ENCODE results near the gene GFRA4. TPM values are rescaled to one million over a fixed set of nuclear protein-coding genes. Genes with fewer than 3 reads are reported as not detected.

GFRA4 gene
- total RNA-seq, 1 donor = not detected

DNA sequence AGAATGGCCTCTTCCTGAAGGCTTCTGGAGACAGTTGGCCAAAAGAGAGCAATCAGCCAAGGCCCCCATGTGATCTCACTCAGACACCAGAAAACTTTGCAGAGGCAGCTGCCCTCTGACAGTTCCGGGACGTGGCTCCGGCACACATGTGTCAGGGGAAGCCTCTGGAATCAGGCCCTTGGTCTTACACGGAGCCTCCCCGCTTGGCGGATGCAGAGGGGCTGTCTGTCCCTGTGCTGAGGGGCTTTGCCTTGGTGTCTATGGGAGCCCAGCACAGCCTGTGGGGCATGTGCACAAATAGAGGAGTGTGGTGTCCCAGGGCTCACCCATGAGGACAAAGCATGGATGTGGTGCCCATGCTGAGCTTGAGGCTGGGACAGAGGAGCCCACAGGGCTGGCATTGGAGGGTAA lies 35.4 kb upstream of the GFRA4 start:
- no peaks in the 10 kb centered on the region for H3K27me3 ChIP-seq (ENCODE audit: insufficient read depth, low read length)
- no peak overlapping the region for H3K4me3 ChIP-seq (ENCODE audit: low read length)
- H3K4me1 ChIP-seq (ENCODE audit: insufficient read depth, low read length) = no peaks in the 10 kb centered on the region
- H3K9me3 ChIP-seq (ENCODE audit: low read depth, low read length) = no peaks in the 10 kb centered on the region

DNA sequence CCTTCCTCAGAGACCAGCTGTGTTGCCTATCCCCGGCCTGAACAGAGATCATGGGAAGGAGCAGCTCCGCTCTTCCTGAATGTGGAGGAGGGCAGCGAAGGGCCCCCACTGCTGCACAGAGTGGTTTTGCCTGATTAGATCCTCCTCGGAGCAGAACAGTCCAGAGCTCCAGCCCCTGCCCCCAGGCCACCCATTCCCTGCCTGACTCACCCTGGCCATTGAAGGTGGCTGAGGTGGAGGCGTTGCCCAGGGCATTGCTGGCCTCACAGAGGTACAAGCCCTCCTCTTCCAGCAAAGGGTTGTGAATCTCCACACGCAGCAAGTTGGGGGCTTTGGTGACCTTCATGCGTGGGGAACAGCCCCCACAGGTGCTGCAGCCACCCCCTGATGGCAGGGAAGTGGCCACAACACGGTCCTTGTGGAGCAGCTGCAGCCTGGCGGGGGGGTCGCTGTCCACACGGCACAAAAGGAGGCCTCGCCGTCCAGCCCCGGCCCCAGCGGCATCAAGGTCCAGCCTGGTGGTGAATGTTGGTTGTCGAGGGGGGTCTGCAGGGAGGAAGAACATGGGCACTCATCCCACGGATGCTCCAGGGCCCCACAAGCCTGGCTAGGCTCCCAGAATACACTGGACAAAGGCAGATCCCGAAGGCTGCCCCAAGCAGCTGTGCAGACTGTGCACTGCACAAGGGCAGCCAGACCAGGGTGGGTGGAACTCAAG lies 34.5 kb upstream of the GFRA4 start:
- Histone ChIP-seq H3K9me3 (ENCODE audit: low read depth, low read length) (no peaks in the 10 kb centered on the region), H3K4me3 (ENCODE audit: low read length) (no peak overlapping the region), H3K27me3 (ENCODE audit: insufficient read depth, low read length) (no peaks in the 10 kb centered on the region), H3K4me1 (ENCODE audit: insufficient read depth, low read length) (no peaks in the 10 kb centered on the region)

DNA sequence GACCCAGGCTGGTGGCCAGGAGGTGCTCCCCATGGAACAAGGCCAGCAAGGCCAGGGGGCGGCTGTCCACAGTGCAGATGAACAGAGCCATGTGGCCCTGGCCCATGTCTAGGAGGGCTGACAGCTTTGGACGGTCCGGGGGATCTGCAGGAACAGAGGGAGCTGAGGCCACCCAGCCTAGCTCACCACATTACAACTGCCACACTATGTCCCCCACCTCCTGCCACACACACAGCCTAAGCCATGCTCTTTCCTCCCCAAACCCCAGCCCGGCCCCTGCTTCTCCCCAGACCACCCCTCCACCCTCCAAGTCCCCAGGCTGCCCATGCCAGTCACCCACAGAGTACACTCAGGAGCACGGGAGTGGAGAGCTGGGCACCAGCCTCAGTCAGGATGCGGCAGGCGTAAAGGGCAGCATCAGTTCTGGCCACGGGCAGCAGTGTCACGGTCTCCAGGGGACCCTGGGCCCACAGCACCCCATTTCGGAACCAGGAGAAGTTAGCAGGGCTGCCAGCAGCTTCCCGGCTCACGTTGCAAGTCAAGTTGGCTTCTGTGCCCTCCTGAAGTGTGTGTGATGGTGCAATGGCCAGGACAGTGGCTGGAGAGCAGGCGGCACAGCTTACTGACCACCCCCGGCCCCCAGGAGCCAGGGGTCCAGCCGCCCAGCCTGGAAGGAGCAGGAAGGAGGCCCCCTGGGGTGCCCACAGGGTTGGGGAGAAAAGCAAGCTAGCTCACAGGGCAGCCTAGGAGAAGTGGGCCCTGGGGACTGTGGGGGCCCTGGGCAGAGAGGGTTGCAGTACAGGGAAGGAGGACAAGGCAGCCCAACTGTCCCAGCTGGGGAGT lies 33.8 kb upstream of the GFRA4 start:
- Histone ChIP-seq H3K9me3 (ENCODE audit: low read depth, low read length) (no peaks in the 10 kb centered on the region), H3K27me3 (ENCODE audit: insufficient read depth, low read length) (no peaks in the 10 kb centered on the region), H3K4me1 (ENCODE audit: insufficient read depth, low read length) (no peaks in the 10 kb centered on the region), H3K4me3 (ENCODE audit: low read length) (no peak overlapping the region)

GRCh38 chr20:3696200-3696599 lies 33.0 kb upstream of the GFRA4 start:
- H3K4me1 ChIP-seq (ENCODE audit: insufficient read depth, low read length) = no peaks in the 10 kb centered on the region
- no peak overlapping the region for H3K4me3 ChIP-seq (ENCODE audit: low read length)
- H3K27me3 ChIP-seq (ENCODE audit: insufficient read depth, low read length) = no peaks in the 10 kb centered on the region
- no peaks in the 10 kb centered on the region for H3K9me3 ChIP-seq (ENCODE audit: low read depth, low read length)

- H3K4me1 ChIP-seq (ENCODE audit: insufficient read depth, low read length) = no peaks in the 10 kb centered on the region
- H3K27me3 ChIP-seq (ENCODE audit: insufficient read depth, low read length) = no peaks in the 10 kb centered on the region
- H3K4me3 ChIP-seq (ENCODE audit: low read length) = no peak overlapping the region
- H3K9me3 ChIP-seq (ENCODE audit: low read depth, low read length) = no peaks in the 10 kb centered on the region
Measured at GRCh38 chr20:3694864-3695263, 31.7 kb upstream of the GFRA4 start.

DNA sequence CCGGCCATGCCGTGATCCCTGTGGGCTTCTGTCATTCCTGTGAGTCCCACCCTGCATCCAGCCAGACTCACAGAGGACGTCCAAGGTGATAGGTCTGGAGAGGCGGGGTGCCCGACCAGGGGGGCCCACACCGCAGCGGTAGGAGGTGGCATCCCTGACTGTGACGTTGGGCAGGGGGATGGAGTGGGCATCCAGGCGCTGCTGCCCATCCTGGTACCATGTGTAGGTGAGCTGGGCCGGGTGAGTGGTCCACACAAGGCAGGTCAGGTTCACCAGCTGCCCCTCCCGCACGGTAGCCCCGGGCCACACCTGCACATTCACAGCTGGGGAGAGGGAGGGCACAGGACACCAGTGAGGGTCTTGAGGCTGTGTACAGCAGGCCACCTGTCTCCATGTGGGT lies 30.2 kb upstream of the GFRA4 start:
- no peaks in the 10 kb centered on the region for H3K9me3 ChIP-seq (ENCODE audit: low read depth, low read length)
- no peak overlapping the region for H3K4me3 ChIP-seq (ENCODE audit: low read length)
- no peaks in the 10 kb centered on the region for H3K27me3 ChIP-seq (ENCODE audit: insufficient read depth, low read length)
- no peaks in the 10 kb centered on the region for H3K4me1 ChIP-seq (ENCODE audit: insufficient read depth, low read length)

GRCh38 chr20:3692706-3693294 lies 29.6 kb upstream of the GFRA4 start:
- H3K4me3 ChIP-seq (ENCODE audit: low read length) = no peak overlapping the region
- H3K4me1 ChIP-seq (ENCODE audit: insufficient read depth, low read length) = no peaks in the 10 kb centered on the region
- H3K27me3 ChIP-seq (ENCODE audit: insufficient read depth, low read length) = no peaks in the 10 kb centered on the region
- H3K9me3 ChIP-seq (ENCODE audit: low read depth, low read length) = no peaks in the 10 kb centered on the region

DNA sequence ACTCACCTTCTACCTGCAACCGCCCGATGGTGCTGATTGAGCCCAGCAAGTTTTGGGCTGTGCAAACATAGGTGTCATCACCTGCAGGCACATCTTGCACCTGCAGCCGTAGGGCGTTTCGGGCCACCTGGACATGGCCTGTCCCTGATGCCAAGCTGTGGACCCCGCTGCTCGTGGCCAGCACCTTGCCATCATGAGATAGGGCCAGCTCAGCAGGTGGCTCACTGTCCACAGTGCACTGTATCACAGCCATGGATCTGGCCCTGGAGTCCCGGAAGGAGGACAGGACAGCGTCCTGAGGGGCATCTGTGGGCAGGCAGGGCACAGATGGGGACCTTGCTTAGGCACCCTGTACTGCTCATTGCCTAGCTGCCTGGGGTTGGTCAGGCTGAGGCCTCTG lies 28.7 kb upstream of the GFRA4 start:
- H3K4me3 ChIP-seq (ENCODE audit: low read length) = no peak overlapping the region
- no peaks in the 10 kb centered on the region for H3K9me3 ChIP-seq (ENCODE audit: low read depth, low read length)
- H3K4me1 ChIP-seq (ENCODE audit: insufficient read depth, low read length) = no peaks in the 10 kb centered on the region
- no peaks in the 10 kb centered on the region for H3K27me3 ChIP-seq (ENCODE audit: insufficient read depth, low read length)

DNA sequence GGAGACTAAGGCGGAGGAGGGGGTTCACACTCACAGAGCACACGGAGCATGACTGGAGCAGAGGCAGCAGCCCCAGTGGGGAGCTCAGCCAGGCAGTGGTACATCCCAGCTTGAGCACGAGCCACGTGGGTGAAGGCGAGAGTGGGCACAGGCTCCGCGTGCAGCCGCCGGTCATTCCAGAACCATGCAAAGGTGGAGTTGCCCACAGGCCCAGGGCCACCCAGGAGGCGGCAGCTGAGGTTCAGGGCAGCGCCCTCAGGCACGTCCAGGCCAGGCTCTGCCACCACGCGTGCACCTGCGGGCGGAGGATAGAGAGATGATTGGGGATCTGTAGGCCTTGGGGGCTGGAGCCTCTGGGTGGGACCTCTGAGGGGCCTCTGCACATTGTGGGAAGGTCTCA lies 28.1 kb upstream of the GFRA4 start:
- H3K27me3 ChIP-seq (ENCODE audit: insufficient read depth, low read length) = no peaks in the 10 kb centered on the region
- no peaks in the 10 kb centered on the region for H3K4me1 ChIP-seq (ENCODE audit: insufficient read depth, low read length)
- H3K4me3 ChIP-seq (ENCODE audit: low read length) = no peak overlapping the region
- no peaks in the 10 kb centered on the region for H3K9me3 ChIP-seq (ENCODE audit: low read depth, low read length)

DNA sequence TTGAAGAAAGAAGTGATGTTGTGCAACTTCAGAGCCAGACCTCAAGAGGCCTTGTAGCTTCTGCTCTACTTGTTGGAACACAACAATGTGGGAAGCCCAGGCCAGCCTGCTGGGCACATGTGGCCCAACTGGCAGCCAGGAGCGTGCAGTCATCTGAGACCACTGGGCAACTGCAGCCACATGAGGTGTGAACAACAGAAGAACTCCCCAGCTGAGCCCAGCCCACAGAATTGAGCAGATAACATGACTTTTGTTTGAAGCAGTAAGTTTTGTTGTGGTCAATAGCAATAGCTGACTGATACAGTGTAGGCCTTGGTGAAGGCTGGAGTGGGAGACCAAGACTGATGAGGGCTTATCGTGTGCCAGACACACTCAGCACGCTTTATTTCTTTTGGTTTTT lies 27.2 kb upstream of the GFRA4 start:
- no peaks in the 10 kb centered on the region for H3K4me1 ChIP-seq (ENCODE audit: insufficient read depth, low read length)
- no peaks in the 10 kb centered on the region for H3K27me3 ChIP-seq (ENCODE audit: insufficient read depth, low read length)
- no peak overlapping the region for H3K4me3 ChIP-seq (ENCODE audit: low read length)
- H3K9me3 ChIP-seq (ENCODE audit: low read depth, low read length) = no peaks in the 10 kb centered on the region

- Histone ChIP-seq H3K4me3 (ENCODE audit: low read length) (no peak overlapping the region), H3K9me3 (ENCODE audit: low read depth, low read length) (no peaks in the 10 kb centered on the region), H3K4me1 (ENCODE audit: insufficient read depth, low read length) (no peaks in the 10 kb centered on the region), H3K27me3 (ENCODE audit: insufficient read depth, low read length) (peaks cover 4% of the 10 kb centered on the region)
Measured at GRCh38 chr20:3689978-3690377, 26.8 kb upstream of the GFRA4 start.

- Histone ChIP-seq H3K9me3 (ENCODE audit: low read depth, low read length) (no peaks in the 10 kb centered on the region), H3K4me3 (ENCODE audit: low read length) (no peak overlapping the region), H3K27me3 (ENCODE audit: insufficient read depth, low read length) (peaks cover 9% of the 10 kb centered on the region), H3K4me1 (ENCODE audit: insufficient read depth, low read length) (no peaks in the 10 kb centered on the region)
Measured at GRCh38 chr20:3687655-3688054, 24.5 kb upstream of the GFRA4 start.

GRCh38 chr20:3686867-3687321 lies 23.7 kb upstream of the GFRA4 start:
- no peak overlapping the region for H3K4me3 ChIP-seq (ENCODE audit: low read length)
- no peaks in the 10 kb centered on the region for H3K9me3 ChIP-seq (ENCODE audit: low read depth, low read length)
- no peaks in the 10 kb centered on the region for H3K4me1 ChIP-seq (ENCODE audit: insufficient read depth, low read length)
- peaks cover 14% of the 10 kb centered on the region for H3K27me3 ChIP-seq (ENCODE audit: insufficient read depth, low read length)

GRCh38 chr20:3686421-3686820 lies 23.2 kb upstream of the GFRA4 start:
- H3K9me3 ChIP-seq (ENCODE audit: low read depth, low read length) = no peaks in the 10 kb centered on the region

GRCh38 chr20:3685341-3685740 lies 22.1 kb upstream of the GFRA4 start:
- Histone ChIP-seq H3K9me3 (ENCODE audit: low read depth, low read length) (no peaks in the 10 kb centered on the region), H3K27me3 (ENCODE audit: insufficient read depth, low read length) (peaks cover 24% of the 10 kb centered on the region), H3K4me1 (ENCODE audit: insufficient read depth, low read length) (no peaks in the 10 kb centered on the region), H3K4me3 (ENCODE audit: low read length) (no peak overlapping the region)

More at GRCh38 chr20:3686421-3686820, 23.2 kb upstream of the GFRA4 start:
- Histone ChIP-seq H3K4me1 (ENCODE audit: insufficient read depth, low read length) (no peaks in the 10 kb centered on the region), H3K4me3 (ENCODE audit: low read length) (no peak overlapping the region), H3K27me3 (ENCODE audit: insufficient read depth, low read length) (peaks cover 18% of the 10 kb centered on the region)

All from mononuclear cell (primary cell).